K562 (cell line): ENCODE data around the gene AMIGO1.

Experiments
- ZC3H4 ChIP-seq: sonication (generic); formaldehyde crosslinking; IDR thresholded peaks from 2 replicates; pipeline ENCODE4 v1.9.0; 2021; ENCODE audit warnings: missing genetic modification reagents, borderline replicate concordance
- TF ChIP-seq, protein P1 (sequence below): sonication (generic); formaldehyde crosslinking; IDR thresholded peaks from 2 replicates; pipeline ENCODE4 v1.9.0; 2022; ENCODE audit warnings: mild to moderate bottlenecking, missing genetic modification reagents
- TF ChIP-seq, protein P2 (sequence below): fragments of 200-600 bp; sonication (generic); IDR thresholded peaks from one replicate; pipeline ENCODE4 v1.6.1; 2012; ENCODE audit warnings: mild to moderate bottlenecking, low read depth, low read length, inconsistent platforms

DNA sequence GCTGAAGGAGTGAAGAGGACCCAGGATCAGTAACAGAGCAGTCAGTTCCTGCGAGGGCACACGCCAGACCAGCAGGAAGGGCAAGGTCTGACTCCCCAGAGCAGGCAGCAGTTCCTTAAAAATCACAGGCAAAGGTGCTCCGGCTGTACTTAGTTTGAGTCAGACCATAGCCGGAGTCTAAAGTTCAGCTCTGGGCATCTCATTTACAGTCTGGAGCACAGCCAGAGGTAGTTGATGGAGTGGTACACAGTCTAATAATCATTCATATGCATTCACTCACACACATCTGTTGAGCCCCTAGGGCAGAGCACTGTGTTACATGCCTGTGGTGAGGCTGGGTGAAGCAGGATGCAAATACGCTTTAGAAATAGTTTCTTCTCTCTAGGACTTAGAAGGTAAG, 7.3 kb upstream of the AMIGO1 start:
- TF ChIP-seq, protein P1, sequence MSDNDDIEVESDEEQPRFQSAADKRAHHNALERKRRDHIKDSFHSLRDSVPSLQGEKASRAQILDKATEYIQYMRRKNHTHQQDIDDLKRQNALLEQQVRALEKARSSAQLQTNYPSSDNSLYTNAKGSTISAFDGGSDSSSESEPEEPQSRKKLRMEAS: no peak
- no peak for TF ChIP-seq ZC3H4 (CRISPR knock-in tag)
- TF ChIP-seq, protein P2, sequence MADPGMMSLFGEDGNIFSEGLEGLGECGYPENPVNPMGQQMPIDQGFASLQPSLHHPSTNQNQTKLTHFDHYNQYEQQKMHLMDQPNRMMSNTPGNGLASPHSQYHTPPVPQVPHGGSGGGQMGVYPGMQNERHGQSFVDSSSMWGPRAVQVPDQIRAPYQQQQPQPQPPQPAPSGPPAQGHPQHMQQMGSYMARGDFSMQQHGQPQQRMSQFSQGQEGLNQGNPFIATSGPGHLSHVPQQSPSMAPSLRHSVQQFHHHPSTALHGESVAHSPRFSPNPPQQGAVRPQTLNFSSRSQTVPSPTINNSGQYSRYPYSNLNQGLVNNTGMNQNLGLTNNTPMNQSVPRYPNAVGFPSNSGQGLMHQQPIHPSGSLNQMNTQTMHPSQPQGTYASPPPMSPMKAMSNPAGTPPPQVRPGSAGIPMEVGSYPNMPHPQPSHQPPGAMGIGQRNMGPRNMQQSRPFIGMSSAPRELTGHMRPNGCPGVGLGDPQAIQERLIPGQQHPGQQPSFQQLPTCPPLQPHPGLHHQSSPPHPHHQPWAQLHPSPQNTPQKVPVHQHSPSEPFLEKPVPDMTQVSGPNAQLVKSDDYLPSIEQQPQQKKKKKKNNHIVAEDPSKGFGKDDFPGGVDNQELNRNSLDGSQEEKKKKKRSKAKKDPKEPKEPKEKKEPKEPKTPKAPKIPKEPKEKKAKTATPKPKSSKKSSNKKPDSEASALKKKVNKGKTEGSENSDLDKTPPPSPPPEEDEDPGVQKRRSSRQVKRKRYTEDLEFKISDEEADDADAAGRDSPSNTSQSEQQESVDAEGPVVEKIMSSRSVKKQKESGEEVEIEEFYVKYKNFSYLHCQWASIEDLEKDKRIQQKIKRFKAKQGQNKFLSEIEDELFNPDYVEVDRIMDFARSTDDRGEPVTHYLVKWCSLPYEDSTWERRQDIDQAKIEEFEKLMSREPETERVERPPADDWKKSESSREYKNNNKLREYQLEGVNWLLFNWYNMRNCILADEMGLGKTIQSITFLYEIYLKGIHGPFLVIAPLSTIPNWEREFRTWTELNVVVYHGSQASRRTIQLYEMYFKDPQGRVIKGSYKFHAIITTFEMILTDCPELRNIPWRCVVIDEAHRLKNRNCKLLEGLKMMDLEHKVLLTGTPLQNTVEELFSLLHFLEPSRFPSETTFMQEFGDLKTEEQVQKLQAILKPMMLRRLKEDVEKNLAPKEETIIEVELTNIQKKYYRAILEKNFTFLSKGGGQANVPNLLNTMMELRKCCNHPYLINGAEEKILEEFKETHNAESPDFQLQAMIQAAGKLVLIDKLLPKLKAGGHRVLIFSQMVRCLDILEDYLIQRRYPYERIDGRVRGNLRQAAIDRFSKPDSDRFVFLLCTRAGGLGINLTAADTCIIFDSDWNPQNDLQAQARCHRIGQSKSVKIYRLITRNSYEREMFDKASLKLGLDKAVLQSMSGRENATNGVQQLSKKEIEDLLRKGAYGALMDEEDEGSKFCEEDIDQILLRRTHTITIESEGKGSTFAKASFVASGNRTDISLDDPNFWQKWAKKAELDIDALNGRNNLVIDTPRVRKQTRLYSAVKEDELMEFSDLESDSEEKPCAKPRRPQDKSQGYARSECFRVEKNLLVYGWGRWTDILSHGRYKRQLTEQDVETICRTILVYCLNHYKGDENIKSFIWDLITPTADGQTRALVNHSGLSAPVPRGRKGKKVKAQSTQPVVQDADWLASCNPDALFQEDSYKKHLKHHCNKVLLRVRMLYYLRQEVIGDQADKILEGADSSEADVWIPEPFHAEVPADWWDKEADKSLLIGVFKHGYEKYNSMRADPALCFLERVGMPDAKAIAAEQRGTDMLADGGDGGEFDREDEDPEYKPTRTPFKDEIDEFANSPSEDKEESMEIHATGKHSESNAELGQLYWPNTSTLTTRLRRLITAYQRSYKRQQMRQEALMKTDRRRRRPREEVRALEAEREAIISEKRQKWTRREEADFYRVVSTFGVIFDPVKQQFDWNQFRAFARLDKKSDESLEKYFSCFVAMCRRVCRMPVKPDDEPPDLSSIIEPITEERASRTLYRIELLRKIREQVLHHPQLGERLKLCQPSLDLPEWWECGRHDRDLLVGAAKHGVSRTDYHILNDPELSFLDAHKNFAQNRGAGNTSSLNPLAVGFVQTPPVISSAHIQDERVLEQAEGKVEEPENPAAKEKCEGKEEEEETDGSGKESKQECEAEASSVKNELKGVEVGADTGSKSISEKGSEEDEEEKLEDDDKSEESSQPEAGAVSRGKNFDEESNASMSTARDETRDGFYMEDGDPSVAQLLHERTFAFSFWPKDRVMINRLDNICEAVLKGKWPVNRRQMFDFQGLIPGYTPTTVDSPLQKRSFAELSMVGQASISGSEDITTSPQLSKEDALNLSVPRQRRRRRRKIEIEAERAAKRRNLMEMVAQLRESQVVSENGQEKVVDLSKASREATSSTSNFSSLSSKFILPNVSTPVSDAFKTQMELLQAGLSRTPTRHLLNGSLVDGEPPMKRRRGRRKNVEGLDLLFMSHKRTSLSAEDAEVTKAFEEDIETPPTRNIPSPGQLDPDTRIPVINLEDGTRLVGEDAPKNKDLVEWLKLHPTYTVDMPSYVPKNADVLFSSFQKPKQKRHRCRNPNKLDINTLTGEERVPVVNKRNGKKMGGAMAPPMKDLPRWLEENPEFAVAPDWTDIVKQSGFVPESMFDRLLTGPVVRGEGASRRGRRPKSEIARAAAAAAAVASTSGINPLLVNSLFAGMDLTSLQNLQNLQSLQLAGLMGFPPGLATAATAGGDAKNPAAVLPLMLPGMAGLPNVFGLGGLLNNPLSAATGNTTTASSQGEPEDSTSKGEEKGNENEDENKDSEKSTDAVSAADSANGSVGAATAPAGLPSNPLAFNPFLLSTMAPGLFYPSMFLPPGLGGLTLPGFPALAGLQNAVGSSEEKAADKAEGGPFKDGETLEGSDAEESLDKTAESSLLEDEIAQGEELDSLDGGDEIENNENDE: no peak
